Fibroblast of skin of scalp (primary cell): ENCODE data around the gene PLXDC1.
"Not testable (repeated sequence)": the region's sequence is repeated elsewhere in the genome, so short reads cannot be mapped to it uniquely, and the experiment has no call there.

Experiments
- DNase-seq: peaks from one replicate; pipeline ENCODE4 v3.0.0-alpha.2; 2013

Gene PLXDC1

DNA sequence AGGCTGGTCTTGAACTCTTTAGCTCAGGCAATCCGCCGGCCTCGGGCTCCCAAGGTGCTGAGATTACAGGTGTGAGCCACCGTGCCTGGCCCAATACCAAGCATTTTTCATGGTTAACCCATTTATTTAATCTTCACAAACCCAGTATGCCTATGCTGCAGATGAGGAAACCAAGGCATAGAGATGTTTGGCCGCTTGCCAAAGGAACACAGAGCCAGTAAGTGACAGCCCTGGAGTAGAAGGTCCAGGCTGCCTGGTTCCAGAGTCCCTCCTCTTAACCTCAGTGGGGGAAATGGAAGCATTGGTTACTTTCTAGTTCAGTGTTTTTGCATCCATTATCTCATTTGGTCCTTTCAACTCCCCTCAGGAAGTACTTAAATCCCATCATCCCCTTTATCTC is 29.9 kb upstream of the PLXDC1 start:
- no peak for DNase-seq

DNA sequence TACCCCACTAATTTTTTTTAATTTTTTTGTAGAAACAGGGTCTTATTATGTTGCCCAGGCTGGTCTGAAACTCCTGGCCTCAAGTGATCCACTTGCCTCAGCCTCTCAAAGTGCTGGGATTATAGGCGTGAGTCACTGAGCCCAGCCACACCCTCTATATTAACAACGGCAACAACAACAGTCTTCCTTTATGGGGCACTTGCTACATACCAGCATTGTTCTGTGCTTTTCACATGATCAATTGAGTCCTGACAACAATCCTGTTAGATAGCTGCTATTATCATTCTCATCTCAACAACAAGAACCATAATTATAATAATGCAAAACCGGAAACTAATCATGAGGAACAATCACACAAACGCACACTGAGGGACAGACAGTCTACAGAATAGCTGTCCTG is 27.1 kb upstream of the PLXDC1 start:
- no peak for DNase-seq

- DNase-seq = peak; percentile 43
Observed at GRCh38 chr17:39177256-39177655, 25.8 kb upstream of the PLXDC1 start.

- no peak for DNase-seq
Observed at GRCh38 chr17:39175695-39176093, 24.3 kb upstream of the PLXDC1 start.

GRCh38 chr17:39174920-39175694 is 23.7 kb upstream of the PLXDC1 start:
- DNase-seq = peak; percentile 72

GRCh38 chr17:39173526-39174274 is 22.3 kb upstream of the PLXDC1 start:
- DNase-seq = no peak

- no peak for DNase-seq
Observed at GRCh38 chr17:39173080-39173479, 21.6 kb upstream of the PLXDC1 start.

DNA sequence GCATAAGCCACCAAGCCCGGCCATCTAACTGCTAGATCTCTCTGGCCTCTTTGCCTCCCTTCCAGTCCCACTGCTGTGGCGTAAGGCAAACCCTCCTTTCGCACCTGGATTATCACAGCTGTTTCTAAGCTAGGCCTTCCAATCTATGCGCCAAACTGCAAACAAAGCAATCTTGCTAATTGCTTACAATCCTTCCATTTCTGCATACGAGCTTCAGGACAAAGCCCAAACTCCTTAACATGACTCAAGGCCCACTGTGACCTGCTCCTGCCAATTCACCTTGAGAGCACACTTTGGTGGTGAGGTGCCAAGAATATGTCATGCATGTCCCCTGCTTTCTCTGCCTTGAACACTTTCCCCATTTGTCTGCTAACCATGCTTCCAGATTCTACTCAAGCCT is 20.5 kb upstream of the PLXDC1 start:
- no peak for DNase-seq

DNA sequence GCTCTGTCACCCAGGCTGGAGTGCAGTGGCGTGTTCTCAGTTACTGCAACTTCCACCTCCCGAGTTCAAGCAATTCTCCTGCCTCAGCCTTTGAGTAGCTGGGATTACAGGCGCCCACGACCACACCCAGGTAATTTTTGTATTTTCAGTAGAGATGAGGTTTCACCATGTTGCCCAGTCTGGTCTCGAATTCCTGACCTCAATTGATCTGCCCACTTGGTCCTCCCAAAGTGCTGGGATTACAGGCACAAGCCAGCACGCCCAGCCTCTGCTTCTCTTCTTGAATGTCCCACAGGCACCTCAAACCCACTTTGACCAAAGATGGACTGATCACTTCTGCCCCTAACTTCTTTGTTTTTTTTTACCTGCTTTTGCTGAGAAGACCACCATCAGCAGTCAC is 19.1 kb upstream of the PLXDC1 start:
- no peak for DNase-seq

DNA sequence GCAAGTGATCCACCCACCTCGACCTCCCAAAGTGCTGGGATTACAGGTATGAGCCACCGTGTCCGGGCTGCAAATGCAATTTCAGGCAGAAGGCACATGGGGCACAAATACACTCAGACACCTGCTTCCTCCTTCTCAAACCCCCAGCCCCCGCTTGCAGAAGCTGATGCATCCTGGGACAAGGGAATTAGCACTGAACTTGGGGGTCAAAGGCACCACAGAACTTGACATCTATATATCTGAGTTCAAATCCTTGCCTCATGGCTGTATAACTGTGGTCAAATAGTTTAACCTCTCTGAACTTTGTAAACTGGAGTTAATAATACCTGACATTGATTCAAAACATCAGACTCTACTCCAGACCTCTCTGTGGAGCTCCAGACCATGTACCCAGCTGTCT is 18.7 kb upstream of the PLXDC1 start:
- no peak for DNase-seq

GRCh38 chr17:39169518-39169917 is 18.1 kb upstream of the PLXDC1 start:
- DNase-seq = no peak

- no peak for DNase-seq
Observed at GRCh38 chr17:39169101-39169500, 17.7 kb upstream of the PLXDC1 start.

- not testable (repeated sequence) for DNase-seq
Observed at GRCh38 chr17:39168503-39168902, 17.1 kb upstream of the PLXDC1 start.

DNA sequence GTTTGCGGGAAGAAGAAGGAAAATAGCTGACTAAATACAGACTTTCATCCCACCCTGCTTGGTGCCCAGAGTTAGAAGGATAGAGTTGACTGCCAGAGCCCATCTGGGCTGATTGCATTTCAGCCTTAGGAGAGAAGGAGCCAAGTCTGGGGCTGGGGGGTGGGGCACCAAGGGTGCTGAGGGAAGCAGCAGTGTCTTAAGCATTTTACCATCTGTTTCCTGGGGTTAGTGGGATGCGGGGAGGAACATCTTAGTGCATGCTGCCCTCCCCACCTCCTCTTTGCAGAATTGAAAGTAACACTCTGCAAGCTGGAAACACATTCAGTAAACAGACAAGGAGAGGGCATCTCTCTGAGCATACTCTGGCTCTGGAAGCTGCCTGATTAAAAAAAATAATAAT is 16.0 kb upstream of the PLXDC1 start:
- no peak for DNase-seq

- DNase-seq = no peak
Observed at GRCh38 chr17:39166437-39167335, 15.2 kb upstream of the PLXDC1 start.

DNA sequence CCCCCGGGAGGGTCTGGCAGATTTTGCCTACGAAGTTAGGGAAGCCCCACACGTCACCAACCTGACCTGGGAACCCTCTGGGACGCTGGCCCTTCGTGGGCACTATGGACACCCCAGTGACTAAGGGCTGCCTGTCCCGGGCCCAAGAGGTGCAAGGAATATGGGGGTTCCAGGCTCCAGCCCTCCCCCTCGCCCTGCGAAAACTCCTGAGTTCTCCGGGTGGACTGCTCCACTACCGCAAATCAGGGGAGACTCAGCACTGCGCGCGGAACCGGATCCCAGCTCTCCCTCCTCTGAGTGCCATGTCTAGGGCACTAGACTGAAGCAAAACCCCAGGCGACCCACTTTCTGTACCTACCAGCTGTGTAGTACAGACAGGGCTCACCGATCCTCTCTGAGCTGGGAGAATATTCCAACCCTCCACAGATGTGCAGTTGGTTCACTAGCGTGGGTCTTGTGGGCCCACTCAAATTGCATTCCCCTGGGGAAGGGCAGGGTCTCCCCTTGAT is 14.5 kb upstream of the PLXDC1 start, which contains the start of gene ARL5C:
Gene ARL5C, minus strand, starts transcription at position 321 of the 509 bp plus-strand sequence. CDS start 401 bp downstream, outside the sequence.
- DNase-seq = no peak

DNA sequence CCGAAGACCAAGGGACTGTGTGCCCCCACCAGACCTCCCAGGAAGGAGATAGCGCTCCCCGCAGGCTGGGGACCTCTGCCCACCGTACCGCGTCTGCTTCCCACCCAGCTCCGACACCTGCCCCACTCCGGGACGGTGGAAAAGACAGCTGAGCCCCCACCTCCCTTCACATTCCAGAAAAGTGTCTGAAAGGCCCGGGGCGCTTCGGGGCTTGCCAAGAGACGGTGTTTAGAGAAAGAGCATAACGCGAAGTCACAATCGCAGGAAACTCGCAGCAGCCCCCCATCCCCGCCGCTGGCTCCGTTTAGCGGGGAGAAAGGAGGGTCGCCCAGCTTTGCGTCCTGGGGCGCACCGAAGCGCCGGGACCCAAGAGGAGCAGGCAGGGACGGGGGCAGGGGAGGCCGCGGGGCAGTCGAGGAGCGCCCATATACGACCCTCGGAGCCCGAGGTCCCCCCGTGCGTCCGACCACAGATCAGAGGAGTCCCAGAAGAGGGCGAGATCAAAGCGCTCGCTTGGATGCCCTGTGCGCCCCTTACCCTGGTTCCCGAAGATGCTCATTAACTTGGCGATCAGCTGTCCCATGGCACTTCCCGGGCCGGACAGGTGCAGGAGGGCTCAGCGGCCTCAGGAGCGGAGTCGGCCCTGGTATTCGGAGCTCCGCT is 13.9 kb upstream of the PLXDC1 start:
- DNase-seq = no peak

DNA sequence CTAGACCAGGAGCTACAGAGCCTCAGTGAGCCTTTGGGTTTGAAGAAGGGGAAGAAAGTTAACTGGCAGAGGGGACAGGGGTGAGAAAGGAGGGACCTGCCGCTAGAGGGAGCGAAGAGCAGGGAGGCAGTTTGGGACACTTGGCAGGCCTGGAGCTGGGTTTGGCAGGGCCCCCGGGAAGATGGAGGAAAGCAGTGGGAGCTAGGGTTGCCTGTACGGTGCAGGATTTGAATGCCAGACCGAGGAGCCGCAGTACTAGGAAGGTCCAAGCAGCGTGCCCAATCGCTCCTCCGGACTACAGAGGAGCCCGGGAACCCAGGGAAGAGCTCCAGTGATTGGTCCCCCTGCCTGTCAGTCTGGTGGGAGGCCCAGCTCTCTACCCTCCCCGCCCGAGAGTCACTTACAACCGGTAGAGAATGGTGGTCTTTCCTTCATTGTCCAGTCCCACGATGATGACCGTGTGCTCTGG is 13.3 kb upstream of the PLXDC1 start:
- peak; percentile 97 for DNase-seq

DNA sequence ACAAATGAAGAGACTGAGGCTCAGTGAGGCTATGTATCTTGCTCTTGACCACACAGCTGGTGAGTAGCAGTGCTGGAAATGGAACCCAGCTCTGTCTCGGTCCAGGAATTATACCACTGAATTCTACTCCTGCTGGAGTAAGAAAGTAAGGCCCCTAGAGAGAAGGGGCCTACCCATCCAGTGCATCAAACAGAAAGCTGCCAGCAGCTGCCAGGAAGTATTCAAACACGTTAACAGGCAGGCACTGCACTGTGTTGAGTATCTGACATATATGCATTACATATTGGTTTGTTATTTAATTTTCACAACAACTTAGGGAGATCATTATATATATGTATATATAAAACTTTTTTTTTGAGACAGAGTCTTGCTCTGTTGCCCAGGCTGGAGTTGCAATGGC is 10.5 kb upstream of the PLXDC1 start:
- no peak for DNase-seq

GRCh38 chr17:39158623-39159022 is 7.2 kb upstream of the PLXDC1 start:
- no peak for DNase-seq

- peak; percentile 42 for DNase-seq
Observed at GRCh38 chr17:39156491-39156890, 5.1 kb upstream of the PLXDC1 start.

- no peak for DNase-seq
Observed at GRCh38 chr17:39155654-39156053, 4.2 kb upstream of the PLXDC1 start.
